GM12878 (cell line): ENCODE measurements around the gene FRRS1L. TPM values are rescaled to one million over a fixed set of nuclear protein-coding genes. Genes with fewer than 3 reads are reported as not detected.
A peak's percentile ranks its signal among the peaks of the same experiment; 100 is the strongest.

Source experiments
- ATAC-seq: fragments of 200-7000 bp; cut with Tn5 transposase; 3 replicates; pipeline ENCODE4 v1.9.1; 2020; ENCODE audit warnings: mild to moderate bottlenecking, moderate library complexity
- BruUV-seq: library from RNA; stranded (reverse); fragments of 400-500 nt; replicated peaks from 2 replicates; lab custom pipeline; 2021; lab: Mats Ljungman, UMichigan
- CTCF ChIA-PET: fragments of 300-600 bp; sonication (Branson Sonifier 250); formaldehyde crosslinking; extraction: SDS; loops from one replicate; lab custom pipeline; 2021; ENCODE audit warnings: inconsistent platforms; lab: Yijun Ruan, JAX
- POLR2A ChIA-PET: fragments of 350-600 bp; formaldehyde crosslinking; extraction: SDS; loops from one replicate; lab custom pipeline; 2021; ENCODE audit warnings: inconsistent platforms; lab: Charles Lee
- RAD21 ChIA-PET: fragments of 300-600 bp; sonication (Branson Sonifier 250); formaldehyde crosslinking; loops from one replicate; lab custom pipeline; 2023; ENCODE audit warnings: antibody characterized with exemption; ENCODE audit not compliant: unreplicated experiment; lab: Charles Lee
- SMC1A ChIA-PET: fragments of 300-600 bp; sonication (Branson Sonifier 250); formaldehyde crosslinking; loops from one replicate; lab custom pipeline; 2023; ENCODE audit not compliant: unreplicated experiment, uncharacterized antibody; lab: Charles Lee
- DNase-seq: peaks from one replicate; pipeline ENCODE4 v3.0.0-alpha.2; 2011; ENCODE audit warnings: low read depth, low spot score
- FAIRE-seq: peaks from 3 replicates; lab custom pipeline; 2011; peaks lifted over from hg19 to GRCh38; lab: Jason Lieb, UNC
- H2AFZ ChIP-seq: 2 replicates; pipeline ENCODE4 v1.6.0; 2011; ENCODE audit warnings: low read depth, low read length, control low read depth; ENCODE audit not compliant: control insufficient read depth
- H3K27ac ChIP-seq: 2 replicates; pipeline ENCODE4 v1.5.1; 2011; ENCODE audit warnings: control low read depth; ENCODE audit not compliant: control insufficient read depth, insufficient read depth
- H3K27me3 ChIP-seq, 2 experiments: replicated peaks in 1 of 2; 2 replicates each; pipeline versions ENCODE4 v1.6.0 to v1.6.1; 2011; ENCODE audit warnings: low read length in 1 of 2; ENCODE audit not compliant: control insufficient read depth in 2 of 2, insufficient read depth in 2 of 2
- H3K36me3 ChIP-seq, 2 experiments: 2 replicates each; pipeline ENCODE4 v1.5.1; 2011; ENCODE audit warnings: low read length in 1 of 2; ENCODE audit not compliant: control insufficient read depth in 2 of 2, insufficient read depth in 2 of 2
- H3K4me1 ChIP-seq: 2 replicates; pipeline ENCODE4 v1.6.1; 2011; ENCODE audit warnings: mild to moderate bottlenecking, low read length, moderate library complexity, mixed read lengths; ENCODE audit not compliant: control insufficient read depth, insufficient read depth
- H3K4me2 ChIP-seq: 2 replicates; pipeline ENCODE4 v1.6.0; 2011; ENCODE audit warnings: control low read depth; ENCODE audit not compliant: control insufficient read depth, insufficient read depth
- H3K4me3 ChIP-seq: fragments of 200-600 bp; sonication (generic); 2 replicates; pipeline ENCODE4 v1.5.1; 2016
- H3K79me2 ChIP-seq: 2 replicates; pipeline ENCODE4 v1.6.0; 2011; ENCODE audit warnings: low read length; ENCODE audit not compliant: control insufficient read depth, insufficient read depth
- H3K9ac ChIP-seq: 2 replicates; pipeline ENCODE4 v1.8.0; 2011; ENCODE audit warnings: low read length, control low read depth, mixed read lengths; ENCODE audit not compliant: control insufficient read depth, insufficient read depth
- H3K9me3 ChIP-seq: replicated peaks from 3 replicates; pipeline ENCODE4 v1.5.1; 2011; ENCODE audit warnings: mild to moderate bottlenecking, low read length; ENCODE audit not compliant: control insufficient read depth, insufficient read depth
- H4K20me1 ChIP-seq: 2 replicates; pipeline ENCODE4 v1.6.0; 2011; ENCODE audit not compliant: control insufficient read depth, insufficient read depth
- CBX3 ChIP-seq: fragments of 200-600 bp; sonication (generic); IDR thresholded peaks from 2 replicates; pipeline ENCODE4 v1.6.1; 2016; ENCODE audit warnings: low read depth, borderline replicate concordance
- CHD1 ChIP-seq: IDR thresholded peaks from 2 replicates; pipeline ENCODE4 v1.6.1; 2012; ENCODE audit warnings: low read depth, low read length, improper control_type of control experiment
- IKZF2 ChIP-seq, 2 experiments: fragments of 450-650 bp; IDR thresholded peaks; 2 replicates each; pipeline ENCODE4 v1.6.1; 2017; ENCODE audit warnings: mild to moderate bottlenecking in 2 of 2, moderate library complexity in 2 of 2
- MYC ChIP-seq: IDR thresholded peaks from 2 replicates; pipeline ENCODE4 v1.6.1; 2011; ENCODE audit warnings: mild to moderate bottlenecking, low read length, moderate library complexity, inconsistent platforms; ENCODE audit not compliant: insufficient read depth, insufficient replicate concordance, insufficient read length, severe bottlenecking
- NFXL1 ChIP-seq: fragments of 450-650 bp; IDR thresholded peaks from 2 replicates; pipeline ENCODE4 v1.6.1; 2017; ENCODE audit warnings: antibody characterized with exemption, mild to moderate bottlenecking, borderline replicate concordance
- PAX5 ChIP-seq: IDR thresholded peaks from 2 replicates; pipeline ENCODE4 v1.6.1; 2011; ENCODE audit warnings: low read depth, low read length, borderline replicate concordance
- RAD21 ChIP-seq: IDR thresholded peaks from 2 replicates; pipeline ENCODE4 v1.6.1; 2011; ENCODE audit warnings: mild to moderate bottlenecking, low read depth, low read length, moderate library complexity; ENCODE audit not compliant: insufficient read depth
- SMC3 ChIP-seq: IDR thresholded peaks from 2 replicates; pipeline ENCODE4 v1.6.1; 2011; ENCODE audit warnings: low read length, improper control_type of control experiment, borderline replicate concordance
- TAF1 ChIP-seq: IDR thresholded peaks from 2 replicates; pipeline ENCODE4 v1.6.1; 2011; ENCODE audit warnings: mild to moderate bottlenecking, low read depth, low read length, borderline replicate concordance
- TCF3 ChIP-seq: IDR thresholded peaks from 2 replicates; pipeline ENCODE4 v1.6.1; 2012; ENCODE audit warnings: low read depth, mild to moderate bottlenecking, low read length, borderline replicate concordance; ENCODE audit not compliant: insufficient read depth
- ZNF622 ChIP-seq: fragments of 450-650 bp; IDR thresholded peaks from 2 replicates; pipeline ENCODE4 v1.6.1; 2017; ENCODE audit warnings: mild to moderate bottlenecking, inconsistent platforms
- WGBS: methylation state at CpG from one replicate; pipeline ENCODE4 v1.1.6; 2016; ENCODE audit warnings: low lambda C conversion rate; ENCODE audit not compliant: insufficient replicate concordance, insufficient coverage; ENCODE audit errors: missing lambda C conversion rate; 5-methylcytosine and 5-hydroxymethylcytosine counted together
- in situ Hi-C: fragments of 300-500 bp; cut with MboI; formaldehyde crosslinking; loops from 9 replicates; pipeline ENCODE4 v1.14.3; 2018; ENCODE audit warnings: mixed read lengths
- intact Hi-C: fragments of 100-400 bp; cut with micrococcal nuclease; formaldehyde crosslinking; loops from one replicate; pipeline ENCODE4 v1.14.2; 2022; ENCODE audit not compliant: unreplicated experiment
- polyA plus RNA-seq, 11 experiments: library from polyadenylated mRNA; depleted of rRNA in 4 of 11; unstranded in 6 of 11; stranded (reverse) in 5 of 11; fragments of >200 nt; fragmentation: Nextera tagmentation in 4 of 11; fragmentation: Illumina TruSeq in 1 of 11; extraction: Ambion mirVana in 4 of 11; extraction: Trizol in 1 of 11; gene quantifications; 1 replicate in 1 of 11; 2 replicates in 10 of 11; pipeline versions ENCODE4 v1.2.1 to v1.2.3, GENCODE V29; 2011 to 2016; ENCODE audit warnings: inconsistent platforms in 2 of 11, missing spikeins in 2 of 11, low read depth in 1 of 11
- total RNA-seq, 4 experiments: library from RNA; depleted of rRNA in 3 of 4; stranded (reverse); fragments of >200 nt in 3 of 4; fragmentation: Illumina TruSeq in 1 of 4; extraction: Trizol in 1 of 4; gene quantifications; 2 replicates each; pipeline versions ENCODE4 v1.2.1 to v1.2.3, GENCODE V29; 2013 to 2021
- TF ChIP-seq, protein P1 (sequence below), 3 experiments: IDR thresholded peaks in 2 of 3; conservative IDR thresholded peaks in 1 of 3; 2 replicates each; pipeline ENCODE4 v1.5.1; 2011; ENCODE audit warnings: low read depth in 3 of 3, low read length in 3 of 3, mild to moderate bottlenecking in 3 of 3, control low read depth in 2 of 3, moderate library complexity in 2 of 3, inconsistent platforms in 1 of 3, mixed read lengths in 1 of 3; ENCODE audit not compliant: control insufficient read depth in 2 of 3, insufficient read depth in 1 of 3; ENCODE audit errors: extremely low read depth in 1 of 3
- TF ChIP-seq, protein P2 (sequence below): fragments of 450-650 bp; IDR thresholded peaks from 2 replicates; pipeline ENCODE4 v1.6.1; 2018; ENCODE audit warnings: mild to moderate bottlenecking, low read depth, moderate library complexity; ENCODE audit not compliant: partially characterized antibody
- TF ChIP-seq, protein P3 (sequence below): fragments of 450-650 bp; IDR thresholded peaks from 2 replicates; pipeline ENCODE4 v1.6.1; 2017; ENCODE audit warnings: mild to moderate bottlenecking
- TF ChIP-seq, protein P4 (sequence below): IDR thresholded peaks from 2 replicates; pipeline ENCODE4 v1.6.1; 2011; ENCODE audit warnings: mild to moderate bottlenecking, low read depth, low read length, moderate library complexity; ENCODE audit not compliant: insufficient replicate concordance

The FRRS1L gene
- total and polyA plus RNA-seq, 10 of the 15 experiments (the other 5 are each of a cell fraction or from before 2014, with no cell fraction given), result not detected

DNA sequence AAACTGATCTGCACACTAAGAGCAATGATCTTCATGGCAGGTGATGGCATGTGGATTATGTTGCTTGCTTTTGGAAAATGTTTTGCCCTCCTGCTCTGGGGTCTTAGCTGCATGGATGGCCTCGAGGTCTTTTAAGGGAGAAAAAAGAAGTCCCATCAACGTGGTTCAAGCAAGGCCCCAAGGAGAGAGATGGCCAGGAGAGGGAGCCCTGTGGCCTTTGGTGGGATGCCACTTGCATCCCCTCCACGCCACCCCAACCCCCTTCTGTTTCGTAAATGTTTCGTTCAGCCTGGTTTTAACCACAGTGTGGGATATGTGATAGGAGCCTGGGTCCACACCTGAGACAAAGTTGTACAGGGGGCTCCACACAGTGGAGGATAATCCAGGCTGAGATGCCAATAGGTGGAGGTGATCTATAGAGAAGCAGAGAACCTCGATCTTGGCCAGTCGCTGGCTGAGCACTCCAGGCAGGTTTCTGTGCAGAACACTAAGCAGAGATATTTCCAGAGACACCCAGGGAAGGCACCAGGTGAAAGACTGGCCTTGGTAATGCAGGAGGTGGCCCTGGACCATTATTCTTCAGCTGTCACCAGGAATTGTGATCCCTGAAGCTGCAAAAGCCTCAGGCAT lies 25.8 kb upstream of the FRRS1L start:
- Histone ChIP-seq H3K4me1 (no peaks in the 10 kb centered on the region), H3K79me2 (no peaks in the 10 kb centered on the region), H3K9me3 (no peaks in the 10 kb centered on the region), H3K27me3 (no peaks in the 10 kb centered on the region), H3K4me2 (no peak overlapping the region), H4K20me1 (no peaks in the 10 kb centered on the region), H2AFZ (no peak overlapping the region), H3K36me3 (no peaks in the 10 kb centered on the region), H3K27ac (no peak overlapping the region), H3K9ac (no peak overlapping the region), H3K4me3 (no peak overlapping the region)
- intact Hi-C loops, result loop anchor here (2.0 kb wide), 2 partner anchors 208 to 276 kb away; no protein-coding TSS in a partner anchor
- in situ Hi-C loops, result no loop called here
- no peak for DNase-seq
- peak; percentile 54 for ATAC-seq
- CTCF ChIA-PET, result interaction anchor here (0.8 to 1.8 kb wide), 6 partner anchors 8 to 277 kb away, joined by 3 to 8 read pairs (median 4); no protein-coding TSS in a partner anchor
- SMC1A ChIA-PET, result interaction anchor here (1.6 to 1.9 kb wide), 2 partner anchors 10 to 277 kb away, joined by 4 to 5 read pairs; no protein-coding TSS in a partner anchor
- RAD21 ChIA-PET, result no interaction called here
- POLR2A ChIA-PET, result no interaction called here
- peak; percentile 49 for FAIRE-seq
- BruUV-seq, result no TSS peak
- 46% methylated on average over 7 of the region's 7 CpGs for WGBS
- TF ChIP-seq PAX5, result no peak
- TF ChIP-seq, protein P1, sequence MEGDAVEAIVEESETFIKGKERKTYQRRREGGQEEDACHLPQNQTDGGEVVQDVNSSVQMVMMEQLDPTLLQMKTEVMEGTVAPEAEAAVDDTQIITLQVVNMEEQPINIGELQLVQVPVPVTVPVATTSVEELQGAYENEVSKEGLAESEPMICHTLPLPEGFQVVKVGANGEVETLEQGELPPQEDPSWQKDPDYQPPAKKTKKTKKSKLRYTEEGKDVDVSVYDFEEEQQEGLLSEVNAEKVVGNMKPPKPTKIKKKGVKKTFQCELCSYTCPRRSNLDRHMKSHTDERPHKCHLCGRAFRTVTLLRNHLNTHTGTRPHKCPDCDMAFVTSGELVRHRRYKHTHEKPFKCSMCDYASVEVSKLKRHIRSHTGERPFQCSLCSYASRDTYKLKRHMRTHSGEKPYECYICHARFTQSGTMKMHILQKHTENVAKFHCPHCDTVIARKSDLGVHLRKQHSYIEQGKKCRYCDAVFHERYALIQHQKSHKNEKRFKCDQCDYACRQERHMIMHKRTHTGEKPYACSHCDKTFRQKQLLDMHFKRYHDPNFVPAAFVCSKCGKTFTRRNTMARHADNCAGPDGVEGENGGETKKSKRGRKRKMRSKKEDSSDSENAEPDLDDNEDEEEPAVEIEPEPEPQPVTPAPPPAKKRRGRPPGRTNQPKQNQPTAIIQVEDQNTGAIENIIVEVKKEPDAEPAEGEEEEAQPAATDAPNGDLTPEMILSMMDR (IDR thresholded peaks at IDR 0.05 in 2 of 3, conservative IDR thresholded peaks at IDR 0.05 in 1 of 3; ENCODE audit: control insufficient read depth in 2 of 3, extremely low read depth in 1 of 3, insufficient read depth in 1 of 3, low read depth in 3 of 3, low read length in 3 of 3), result peak; percentile 27 to 35 (median 33); a peak in 2 of 6 replicates
- TF ChIP-seq, protein P2, sequence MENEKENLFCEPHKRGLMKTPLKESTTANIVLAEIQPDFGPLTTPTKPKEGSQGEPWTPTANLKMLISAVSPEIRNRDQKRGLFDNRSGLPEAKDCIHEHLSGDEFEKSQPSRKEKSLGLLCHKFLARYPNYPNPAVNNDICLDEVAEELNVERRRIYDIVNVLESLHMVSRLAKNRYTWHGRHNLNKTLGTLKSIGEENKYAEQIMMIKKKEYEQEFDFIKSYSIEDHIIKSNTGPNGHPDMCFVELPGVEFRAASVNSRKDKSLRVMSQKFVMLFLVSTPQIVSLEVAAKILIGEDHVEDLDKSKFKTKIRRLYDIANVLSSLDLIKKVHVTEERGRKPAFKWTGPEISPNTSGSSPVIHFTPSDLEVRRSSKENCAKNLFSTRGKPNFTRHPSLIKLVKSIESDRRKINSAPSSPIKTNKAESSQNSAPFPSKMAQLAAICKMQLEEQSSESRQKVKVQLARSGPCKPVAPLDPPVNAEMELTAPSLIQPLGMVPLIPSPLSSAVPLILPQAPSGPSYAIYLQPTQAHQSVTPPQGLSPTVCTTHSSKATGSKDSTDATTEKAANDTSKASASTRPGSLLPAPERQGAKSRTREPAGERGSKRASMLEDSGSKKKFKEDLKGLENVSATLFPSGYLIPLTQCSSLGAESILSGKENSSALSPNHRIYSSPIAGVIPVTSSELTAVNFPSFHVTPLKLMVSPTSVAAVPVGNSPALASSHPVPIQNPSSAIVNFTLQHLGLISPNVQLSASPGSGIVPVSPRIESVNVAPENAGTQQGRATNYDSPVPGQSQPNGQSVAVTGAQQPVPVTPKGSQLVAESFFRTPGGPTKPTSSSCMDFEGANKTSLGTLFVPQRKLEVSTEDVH, result no peak
- no peak for TF ChIP-seq TAF1
- TF ChIP-seq CHD1, result no peak
- TF ChIP-seq, protein P3, sequence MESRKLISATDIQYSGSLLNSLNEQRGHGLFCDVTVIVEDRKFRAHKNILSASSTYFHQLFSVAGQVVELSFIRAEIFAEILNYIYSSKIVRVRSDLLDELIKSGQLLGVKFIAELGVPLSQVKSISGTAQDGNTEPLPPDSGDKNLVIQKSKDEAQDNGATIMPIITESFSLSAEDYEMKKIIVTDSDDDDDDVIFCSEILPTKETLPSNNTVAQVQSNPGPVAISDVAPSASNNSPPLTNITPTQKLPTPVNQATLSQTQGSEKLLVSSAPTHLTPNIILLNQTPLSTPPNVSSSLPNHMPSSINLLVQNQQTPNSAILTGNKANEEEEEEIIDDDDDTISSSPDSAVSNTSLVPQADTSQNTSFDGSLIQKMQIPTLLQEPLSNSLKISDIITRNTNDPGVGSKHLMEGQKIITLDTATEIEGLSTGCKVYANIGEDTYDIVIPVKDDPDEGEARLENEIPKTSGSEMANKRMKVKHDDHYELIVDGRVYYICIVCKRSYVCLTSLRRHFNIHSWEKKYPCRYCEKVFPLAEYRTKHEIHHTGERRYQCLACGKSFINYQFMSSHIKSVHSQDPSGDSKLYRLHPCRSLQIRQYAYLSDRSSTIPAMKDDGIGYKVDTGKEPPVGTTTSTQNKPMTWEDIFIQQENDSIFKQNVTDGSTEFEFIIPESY, result no peak
- peak; percentile 28; the same call in 1 of the 2 replicates for TF ChIP-seq SMC3
- TF ChIP-seq ZNF622, result no peak
- TF ChIP-seq IKZF2 (IDR thresholded peaks at IDR 0.05), result no peak
- TF ChIP-seq NFXL1, result no peak
- no peak for TF ChIP-seq MYC
- no peak for TF ChIP-seq CBX3
- peak; percentile 35; the same call in 1 of the 2 replicates for TF ChIP-seq RAD21
- TF ChIP-seq, protein P4, sequence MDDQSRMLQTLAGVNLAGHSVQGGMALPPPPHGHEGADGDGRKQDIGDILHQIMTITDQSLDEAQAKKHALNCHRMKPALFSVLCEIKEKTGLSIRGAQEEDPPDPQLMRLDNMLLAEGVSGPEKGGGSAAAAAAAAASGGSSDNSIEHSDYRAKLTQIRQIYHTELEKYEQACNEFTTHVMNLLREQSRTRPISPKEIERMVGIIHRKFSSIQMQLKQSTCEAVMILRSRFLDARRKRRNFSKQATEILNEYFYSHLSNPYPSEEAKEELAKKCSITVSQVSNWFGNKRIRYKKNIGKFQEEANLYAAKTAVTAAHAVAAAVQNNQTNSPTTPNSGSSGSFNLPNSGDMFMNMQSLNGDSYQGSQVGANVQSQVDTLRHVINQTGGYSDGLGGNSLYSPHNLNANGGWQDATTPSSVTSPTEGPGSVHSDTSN, result no peak
- no peak for TF ChIP-seq TCF3
